ENCODE data around the gene KRTAP6-1.

Gene KRTAP6-1, protein sequence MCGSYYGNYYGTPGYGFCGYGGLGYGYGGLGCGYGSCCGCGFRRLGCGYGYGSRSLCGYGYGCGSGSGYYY

DNA sequence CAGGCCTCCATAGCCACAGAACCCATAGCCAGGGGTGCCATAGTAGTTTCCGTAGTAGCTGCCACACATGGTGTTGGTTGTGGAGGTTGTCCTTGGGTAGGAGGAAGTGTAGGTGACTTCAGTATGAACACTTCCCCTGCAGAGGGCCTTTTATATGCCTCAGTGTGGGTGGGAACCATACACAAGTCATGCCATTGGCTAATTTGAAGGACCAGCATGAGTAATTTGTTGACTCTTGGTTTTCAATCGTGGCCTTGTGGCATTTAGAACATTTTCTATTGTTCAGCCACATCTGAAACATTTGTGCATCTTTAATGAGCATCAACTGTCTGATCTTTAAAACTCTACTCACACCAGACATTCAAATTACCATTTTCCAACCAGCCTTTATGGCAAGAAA lies at the start of gene KRTAP6-1:
Gene KRTAP6-1, minus strand, starts transcription at position 95 of the 400 bp plus-strand sequence. Its CDS starts 26 bp downstream, at position 69.
- DNase-seq: no peak

DNA sequence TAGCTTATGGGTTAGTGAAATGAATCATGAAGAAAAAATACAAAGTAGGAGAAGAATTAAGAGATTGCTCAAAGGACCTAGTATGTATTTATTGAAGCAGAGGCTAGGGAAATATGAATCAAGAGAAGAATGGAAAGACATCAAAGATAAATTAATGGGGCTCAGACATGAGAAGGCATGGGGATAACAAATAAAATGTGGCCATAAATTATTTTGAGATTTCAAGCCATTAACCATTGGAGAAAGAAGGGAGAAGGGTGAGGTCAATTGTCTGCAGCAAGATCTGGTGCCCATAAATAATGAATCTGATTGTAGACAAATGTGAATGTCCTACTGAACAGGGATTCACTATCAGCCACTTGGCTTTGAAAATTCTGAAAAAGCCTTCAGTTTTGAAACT lies 39.2 kb upstream of the KRTAP6-1 start:
- no peak for DNase-seq

DNA sequence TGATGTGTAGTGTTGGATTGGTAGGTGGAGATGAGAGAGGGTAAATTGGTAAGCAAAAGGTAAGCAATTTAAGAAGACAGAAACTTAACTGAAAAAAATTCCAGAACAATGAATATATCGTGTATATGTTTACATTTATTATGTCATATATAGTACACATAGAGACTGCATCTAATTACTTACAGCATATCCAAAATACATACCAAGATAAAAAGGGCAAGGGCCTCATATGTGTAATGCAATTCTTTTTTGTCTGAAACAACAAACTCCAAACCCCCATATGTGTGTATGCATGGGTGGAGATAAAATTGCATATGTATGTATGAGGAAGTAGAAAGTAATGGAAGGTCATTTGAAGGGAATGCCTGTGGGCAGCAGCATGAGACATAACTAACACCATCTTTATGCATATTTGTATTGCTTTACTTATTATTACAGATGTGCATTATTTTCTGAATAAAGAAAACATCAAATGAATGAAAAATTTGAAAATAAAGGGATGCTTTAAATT lies 33.2 kb upstream of the KRTAP6-1 start:
- DNase-seq: no peak

DNA sequence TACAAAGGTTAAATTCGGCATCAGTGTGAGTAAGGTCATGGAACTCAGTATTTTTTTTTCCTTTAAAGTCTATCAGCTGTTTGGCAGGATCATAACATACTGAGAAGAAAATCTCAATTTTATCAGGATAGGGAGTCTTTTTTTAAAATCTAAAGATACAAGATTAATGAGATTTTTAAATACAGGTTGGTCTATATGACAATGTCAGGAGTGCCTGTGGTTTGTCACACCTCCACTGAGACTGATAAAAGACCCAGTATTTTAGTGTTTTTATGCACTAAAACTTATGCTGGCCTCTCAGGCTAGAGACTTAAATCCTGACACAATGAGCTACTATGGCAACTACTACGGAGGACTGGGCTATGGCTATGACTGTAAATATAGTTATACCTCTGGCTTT lies 28.8 kb upstream of the KRTAP6-1 start, which contains the start of gene KRTAP20-3:
Gene KRTAP20-3, plus strand, starts transcription at position 301 of the 400 bp plus-strand sequence.
- DNase-seq: no peak

DNA sequence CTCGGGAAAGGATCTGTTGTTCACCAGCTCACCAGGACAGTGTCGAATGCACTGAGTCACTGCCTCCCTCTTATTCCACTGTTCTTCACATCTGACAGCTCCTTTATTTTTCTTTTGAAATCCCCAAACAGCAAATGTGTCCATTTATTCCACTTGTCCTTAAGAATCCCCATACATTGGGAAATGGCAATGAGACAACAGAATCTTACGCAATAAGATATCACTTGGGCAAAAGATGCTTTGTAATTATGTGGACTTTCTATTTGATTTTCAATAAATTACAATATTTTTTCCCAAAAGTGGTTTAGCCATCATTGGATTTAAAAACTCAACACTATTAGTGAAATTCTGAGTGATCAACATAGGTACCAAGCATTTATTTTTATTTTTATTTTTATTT lies 25.0 kb upstream of the KRTAP6-1 start:
- DNase-seq: no peak

DNA sequence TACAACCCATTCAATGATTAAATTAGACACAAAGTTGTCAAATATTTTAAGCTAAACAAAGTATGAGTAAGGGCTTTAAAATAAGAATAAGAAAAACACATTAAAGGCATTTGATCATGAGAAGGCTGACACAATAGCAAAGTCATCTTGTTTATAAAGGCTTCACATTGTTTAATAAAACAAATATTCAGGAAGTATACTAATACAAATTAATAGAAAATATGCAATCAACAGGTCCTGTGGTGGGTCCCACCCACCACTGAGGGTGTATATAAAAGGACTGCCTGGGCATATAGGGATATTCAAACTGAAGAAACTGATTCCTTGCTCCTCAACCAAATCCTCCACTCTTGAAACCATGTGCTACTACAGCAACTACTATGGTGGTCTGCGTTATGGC lies 21.2 kb upstream of the KRTAP6-1 start, which contains the start of gene KRTAP20-2:
Gene KRTAP20-2, plus strand, starts transcription at position 301 of the 400 bp plus-strand sequence. Its CDS starts 58 bp downstream, at position 359.
- DNase-seq: no peak

DNA sequence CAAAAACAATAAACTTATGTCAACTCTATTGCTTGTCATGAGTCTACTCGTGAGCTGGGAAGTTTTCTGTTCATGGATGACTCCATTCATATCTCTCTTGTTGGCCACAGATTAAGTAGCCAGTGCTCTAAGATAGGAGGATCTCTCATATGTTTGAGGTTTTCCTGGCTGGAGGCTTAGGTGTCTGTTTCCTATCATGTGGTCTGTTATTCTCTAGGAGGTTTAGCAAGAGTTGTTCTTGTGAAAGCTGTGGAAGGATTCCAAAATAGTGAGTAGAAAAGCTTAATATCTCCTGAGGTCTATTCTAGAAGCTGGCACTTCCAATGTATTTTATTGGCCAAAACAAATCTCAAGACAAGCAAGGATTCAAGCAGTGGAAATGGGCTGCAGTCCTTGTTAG lies 15.5 kb upstream of the KRTAP6-1 start:
- no peak for DNase-seq

DNA sequence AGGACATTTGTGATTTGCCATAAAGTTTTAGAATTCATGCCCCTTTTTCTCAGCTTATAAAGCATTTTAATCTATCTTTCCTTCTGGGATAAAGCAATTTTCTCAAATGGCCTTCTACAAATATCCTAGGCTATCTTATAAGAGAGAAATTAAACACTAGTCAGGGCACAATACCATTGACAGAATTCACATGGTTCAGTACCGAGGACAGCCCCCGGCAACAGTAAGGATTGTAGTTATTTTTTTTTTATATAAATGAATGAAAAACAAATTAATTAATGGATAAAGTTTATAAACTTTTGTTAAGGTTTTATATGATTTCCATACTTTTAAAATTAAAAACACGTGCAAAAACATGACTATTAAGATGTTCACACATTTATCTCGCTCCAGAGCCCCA lies 14.4 kb upstream of the KRTAP6-1 start:
- no peak for DNase-seq

DNA sequence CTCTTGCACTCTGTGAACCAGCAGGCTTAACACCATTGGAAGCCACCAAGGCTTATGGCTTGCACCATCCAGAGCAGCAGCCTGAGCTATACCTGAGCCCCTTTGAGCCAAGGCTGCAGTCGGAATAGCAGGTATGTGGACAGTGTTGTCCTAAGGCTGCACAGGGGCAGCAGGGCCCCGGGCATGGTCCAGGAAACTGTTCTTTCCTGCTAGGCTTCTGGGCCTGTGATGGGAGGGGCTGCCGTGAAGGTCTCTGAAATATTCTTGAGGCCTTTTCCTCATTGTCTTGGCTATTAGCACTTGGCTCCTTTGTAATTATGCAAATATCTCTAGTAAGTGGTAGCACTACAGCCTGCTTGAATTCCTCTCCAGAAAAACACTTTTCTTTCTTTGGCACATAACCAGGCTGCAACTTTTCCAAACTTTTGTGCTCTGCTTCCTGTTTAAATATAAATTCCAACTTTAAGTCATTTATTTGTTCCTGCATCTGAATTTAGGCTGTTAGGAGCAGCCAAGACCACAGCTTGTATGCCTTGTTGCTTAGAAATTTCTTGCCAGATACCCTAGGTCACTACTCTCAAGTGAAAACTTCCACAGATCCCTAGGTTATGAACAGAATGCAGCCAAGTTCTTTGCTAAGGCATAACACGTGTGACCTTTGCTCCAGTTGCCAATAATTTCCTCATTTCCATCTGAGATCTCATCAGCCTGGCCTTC lies 11.9 kb upstream of the KRTAP6-1 start:
- no peak for DNase-seq

DNA sequence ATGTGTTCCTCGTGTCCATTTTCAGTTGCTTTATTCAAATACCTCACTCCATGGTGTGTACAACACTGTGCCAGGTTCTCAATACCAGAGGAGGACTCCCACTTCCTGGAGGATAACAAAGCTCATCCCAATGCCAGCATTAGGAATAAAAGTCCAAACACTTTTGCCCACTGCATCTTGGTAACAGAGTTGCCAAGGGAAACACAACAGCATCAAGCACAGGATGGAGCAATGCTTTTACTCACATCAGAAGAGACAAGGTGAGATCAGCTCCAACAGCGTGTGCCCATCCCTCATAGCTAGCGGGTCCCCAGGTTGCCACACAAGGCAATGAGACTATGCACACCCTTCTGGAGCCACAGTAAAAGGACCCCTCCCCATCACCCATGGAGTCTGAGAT lies 9.6 kb upstream of the KRTAP6-1 start:
- no peak for DNase-seq

DNA sequence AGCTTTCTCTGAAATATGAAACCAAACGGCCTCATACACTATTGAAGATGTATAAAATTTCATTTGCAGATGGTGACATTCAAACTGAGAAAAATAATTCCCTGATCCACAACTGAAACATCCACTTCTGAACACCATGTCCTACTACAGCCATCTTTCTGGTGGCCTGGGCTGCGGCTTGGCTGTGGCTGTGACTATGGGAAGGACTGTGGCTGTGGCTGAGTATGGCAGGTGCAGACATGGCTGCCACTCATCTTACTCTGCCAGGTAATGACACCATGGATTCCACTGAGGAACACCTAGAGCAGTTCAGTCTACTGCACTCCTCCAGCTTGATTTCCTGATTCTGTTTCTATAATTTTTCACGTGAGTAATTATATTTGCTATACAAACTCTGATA lies 6.8 kb upstream of the KRTAP6-1 start, which contains the start of gene KRTAP20-4:
Gene KRTAP20-4, plus strand, starts transcription at position 106 of the 400 bp plus-strand sequence.
- DNase-seq: no peak

DNA sequence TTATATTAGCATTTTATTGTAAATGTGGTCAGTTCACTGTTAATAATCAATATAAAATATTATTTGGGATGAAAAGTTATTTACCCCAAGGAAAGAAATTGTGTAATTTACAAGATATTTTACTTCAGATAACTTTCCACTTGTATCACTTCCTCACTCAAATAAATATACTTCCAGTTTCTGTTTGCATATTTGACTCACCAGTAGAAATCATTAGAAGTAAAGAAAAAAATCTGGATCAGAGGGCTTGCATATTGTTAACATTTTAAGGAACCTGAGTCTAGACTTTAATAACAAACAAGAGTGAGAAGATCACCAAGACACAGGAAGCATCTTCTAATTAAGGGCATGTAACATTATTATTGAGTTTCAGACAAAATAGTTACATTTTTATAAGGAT lies 6.3 kb upstream of the KRTAP6-1 start:
- no peak for DNase-seq

DNA sequence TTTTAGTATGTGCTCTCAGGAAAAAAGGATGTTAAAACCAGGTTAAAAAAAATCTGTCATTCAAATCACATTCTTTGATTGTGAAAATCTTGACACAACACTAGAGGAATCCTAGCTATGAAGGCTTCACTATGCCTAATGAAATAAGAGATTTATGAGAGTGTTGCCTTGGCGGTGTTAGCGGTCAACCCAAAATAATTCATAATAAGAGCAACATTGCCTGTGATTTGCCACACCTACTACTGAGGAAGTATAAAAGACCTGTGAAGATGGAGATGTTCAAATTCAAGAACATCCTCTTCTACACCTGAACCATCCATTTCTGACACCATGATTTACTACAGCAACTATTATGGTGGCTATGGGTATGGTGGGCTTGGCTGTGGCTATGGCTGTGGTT lies 2.4 kb upstream of the KRTAP6-1 start, which contains the start of gene KRTAP20-1:
Gene KRTAP20-1, plus strand, starts transcription at position 301 of the 400 bp plus-strand sequence. Its CDS starts 30 bp downstream, at position 331.
- no peak for DNase-seq

DNA sequence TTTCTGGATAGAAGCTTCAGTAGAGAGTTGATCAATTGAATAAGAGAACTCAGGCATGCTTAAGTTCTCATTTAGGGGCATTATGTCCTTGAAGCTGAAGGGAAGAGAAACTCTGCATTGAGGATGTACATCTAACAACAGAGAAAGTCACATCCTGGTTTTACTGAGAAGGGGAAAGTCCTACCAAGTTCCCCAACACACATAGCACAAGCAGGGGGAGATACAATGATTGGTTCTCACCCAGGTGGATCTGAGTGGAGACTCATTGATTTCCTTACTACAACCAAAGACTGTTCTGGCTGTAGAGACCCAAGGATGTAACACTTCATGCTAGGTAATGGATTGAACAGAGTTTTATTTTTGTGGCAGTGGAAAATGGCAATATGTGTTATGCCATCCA lies 1.5 kb upstream of the KRTAP6-1 start:
- DNase-seq: no peak

DNA sequence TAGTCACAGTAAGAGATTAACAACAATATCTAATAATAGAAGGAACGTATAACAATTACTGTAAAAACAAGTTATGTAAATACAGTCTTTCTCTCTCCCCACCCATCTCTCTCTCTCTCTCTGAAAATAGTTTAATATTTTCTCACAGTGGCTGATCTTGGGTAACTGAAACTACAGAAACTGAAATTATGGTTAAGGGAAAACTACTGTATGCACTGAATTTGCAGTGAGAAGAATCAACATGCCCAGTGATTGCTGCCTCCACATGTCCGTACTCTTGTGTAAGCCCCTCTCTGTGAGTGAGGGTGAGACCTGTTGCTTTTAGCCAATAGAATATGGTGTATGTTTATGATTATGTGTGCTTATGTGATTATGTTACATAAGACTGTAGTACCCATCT lies 1.6 kb downstream of the KRTAP6-1 start:
- DNase-seq: no peak

DNA sequence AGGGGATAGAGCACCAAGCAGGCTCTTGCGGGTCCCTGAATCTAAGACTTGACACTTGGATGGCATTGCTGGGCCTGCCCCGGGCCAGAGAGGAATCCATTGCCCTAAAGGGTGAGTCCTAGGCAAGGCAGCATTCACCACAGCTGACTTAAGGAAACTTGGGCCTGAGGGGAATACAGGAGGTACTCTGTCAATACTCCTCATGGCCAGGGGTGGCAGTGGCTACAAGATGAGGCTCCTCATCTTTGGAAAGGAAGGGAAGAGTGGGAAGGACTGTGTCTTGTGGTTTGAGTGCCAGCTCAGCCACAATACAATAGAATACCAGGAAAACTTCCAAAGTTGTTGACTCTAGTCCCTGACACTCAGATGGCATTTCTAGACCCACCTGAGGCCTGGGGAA lies 7.8 kb downstream of the KRTAP6-1 start:
- no peak for DNase-seq

DNA sequence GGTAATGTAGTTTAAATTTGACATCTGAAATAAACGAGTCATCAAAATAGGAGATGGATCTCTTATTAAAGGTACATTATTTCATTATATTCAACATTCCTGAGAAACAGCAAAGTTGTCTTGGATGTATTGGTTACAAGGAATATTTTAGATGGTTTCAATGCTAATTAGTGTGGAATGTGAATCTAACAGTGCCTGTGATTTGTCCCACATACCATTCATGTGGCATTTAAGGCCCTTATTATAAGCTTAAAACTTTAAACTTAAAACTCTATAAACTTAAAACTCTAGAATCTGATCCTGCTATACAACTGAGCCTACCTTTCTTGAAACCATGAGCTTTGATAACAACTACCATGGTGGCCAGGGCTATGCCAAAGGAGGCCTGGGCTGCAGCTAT lies 12.9 kb downstream of the KRTAP6-1 start, which contains the start of gene KRTAP22-1:
Gene KRTAP22-1, plus strand, starts transcription at position 301 of the 400 bp plus-strand sequence.
- no peak for DNase-seq

DNA sequence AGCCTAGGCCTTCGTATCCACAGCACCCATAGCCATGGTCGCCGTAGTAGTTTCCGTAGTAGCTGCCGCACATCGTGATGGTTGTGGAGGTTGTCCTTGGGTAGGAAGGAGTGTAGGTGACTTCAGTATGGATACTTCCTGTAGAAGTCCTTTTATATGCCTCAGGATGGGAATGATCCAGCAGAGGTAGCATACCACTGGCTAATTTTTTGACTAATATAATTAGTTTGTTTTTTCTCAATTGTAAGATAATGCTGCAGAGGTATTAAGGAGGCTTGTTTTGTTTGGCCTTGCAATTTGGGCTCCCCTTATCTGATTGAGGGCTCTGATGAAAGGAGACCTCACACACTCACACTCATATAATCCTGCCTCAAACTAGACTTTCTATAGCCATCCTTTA lies 14.9 kb downstream of the KRTAP6-1 start, which contains the start of gene KRTAP6-2:
Gene KRTAP6-2, minus strand, starts transcription at position 101 of the 400 bp plus-strand sequence. Its CDS starts 28 bp downstream, at position 73.
- DNase-seq: no peak

DNA sequence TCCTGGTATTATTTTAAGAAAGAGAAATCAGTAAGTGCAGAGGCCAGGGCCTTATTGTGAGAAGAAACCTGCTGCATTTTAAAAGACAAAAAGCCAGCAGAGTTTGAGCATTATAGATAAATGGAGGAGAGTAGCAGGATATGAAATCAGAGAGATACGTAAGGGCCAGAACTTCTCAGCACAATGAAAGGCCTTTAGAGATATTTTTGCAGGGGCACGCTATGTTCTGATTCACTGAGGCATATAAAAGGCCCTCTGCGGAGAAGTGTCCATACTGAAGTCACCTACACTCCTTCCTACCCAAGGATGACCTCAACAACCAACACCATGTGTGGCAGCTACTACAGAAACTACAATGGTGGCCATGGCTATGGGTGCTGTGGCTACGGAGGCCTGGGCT lies 21.6 kb downstream of the KRTAP6-1 start, which contains the start of gene KRTAP6-3:
Gene KRTAP6-3, plus strand, starts transcription at position 301 of the 400 bp plus-strand sequence. Its CDS starts 6 bp downstream, at position 307.
- no peak for DNase-seq

DNA sequence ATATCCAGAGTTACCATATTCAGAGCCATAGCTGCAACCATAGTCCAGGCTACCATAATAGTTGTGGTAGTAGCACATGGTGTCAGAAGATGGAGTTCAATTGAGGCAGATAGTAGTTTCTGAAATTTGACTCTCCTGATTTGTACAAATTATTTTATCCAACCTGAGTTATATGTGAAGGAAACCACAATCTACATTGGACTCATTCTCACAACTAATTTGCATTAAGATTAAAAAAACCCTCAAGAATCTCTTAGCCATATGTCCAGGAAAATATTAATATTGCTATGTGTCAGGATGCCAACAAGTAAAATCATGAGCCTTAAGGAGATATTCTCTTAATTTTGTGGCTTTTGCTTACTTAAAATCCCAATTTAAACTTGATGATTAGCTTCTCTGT lies 23.4 kb downstream of the KRTAP6-1 start, which contains the start of gene KRTAP22-2:
Gene KRTAP22-2, minus strand, starts transcription at position 101 of the 400 bp plus-strand sequence.
- no peak for DNase-seq

DNA sequence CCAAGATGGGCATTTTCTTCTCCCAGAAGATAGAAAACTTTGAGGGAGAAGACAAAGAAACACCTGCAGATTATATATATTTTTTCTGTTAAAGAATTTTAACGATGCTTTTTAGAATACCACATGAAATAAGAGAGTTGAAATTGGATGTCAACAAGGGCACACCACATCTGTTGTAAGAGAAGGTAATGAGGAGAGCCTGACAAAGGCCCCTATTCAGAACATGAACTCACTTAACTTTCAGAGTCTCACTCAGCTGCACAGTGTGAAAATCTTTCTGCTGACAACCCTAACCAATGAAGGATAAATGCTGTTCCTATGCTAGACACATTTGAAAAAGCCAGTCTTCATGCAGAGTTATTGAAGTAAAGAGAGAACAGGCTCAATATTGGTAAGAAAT lies 30.9 kb downstream of the KRTAP6-1 start:
- no peak for DNase-seq

DNA sequence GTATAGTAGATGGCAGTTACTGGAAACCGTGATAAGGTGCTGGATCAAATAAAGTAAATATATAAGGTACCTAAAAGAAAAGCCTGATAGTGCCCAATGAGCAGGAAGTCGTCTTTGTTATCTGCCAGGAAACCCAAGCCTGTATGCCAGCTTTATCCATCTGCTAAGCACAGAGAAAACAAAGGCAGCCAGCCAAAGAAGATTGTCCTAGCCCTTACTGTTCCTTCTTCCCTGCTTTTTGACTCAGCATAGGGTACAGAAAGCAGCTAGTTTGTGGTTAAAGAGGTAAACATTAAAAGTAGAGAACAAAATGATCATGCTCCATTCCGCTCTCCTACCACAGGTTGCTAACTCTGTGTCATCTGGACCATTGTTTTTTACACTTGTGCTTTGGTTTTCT lies 33.6 kb downstream of the KRTAP6-1 start:
- DNase-seq: no peak

DNA sequence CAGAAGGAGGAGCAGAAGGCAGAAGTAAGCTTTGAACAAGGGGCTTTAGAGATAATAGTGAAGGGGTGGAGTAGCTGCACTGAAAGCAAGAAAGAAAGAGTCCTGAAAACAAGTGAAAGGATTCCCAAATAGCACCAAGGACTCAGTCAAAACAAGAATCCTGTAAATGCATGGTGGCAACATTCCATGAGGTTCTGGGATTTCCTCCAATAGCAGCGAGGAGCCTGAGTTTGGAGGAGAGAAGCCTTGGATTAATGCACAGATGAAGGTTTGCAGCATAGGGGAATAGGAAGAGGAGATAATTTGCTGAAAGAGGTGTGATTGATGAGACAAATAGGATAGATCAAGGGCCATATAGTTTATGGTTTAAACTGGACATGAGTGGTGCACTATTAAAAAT lies 34.4 kb downstream of the KRTAP6-1 start:
- DNase-seq: no peak

DNA sequence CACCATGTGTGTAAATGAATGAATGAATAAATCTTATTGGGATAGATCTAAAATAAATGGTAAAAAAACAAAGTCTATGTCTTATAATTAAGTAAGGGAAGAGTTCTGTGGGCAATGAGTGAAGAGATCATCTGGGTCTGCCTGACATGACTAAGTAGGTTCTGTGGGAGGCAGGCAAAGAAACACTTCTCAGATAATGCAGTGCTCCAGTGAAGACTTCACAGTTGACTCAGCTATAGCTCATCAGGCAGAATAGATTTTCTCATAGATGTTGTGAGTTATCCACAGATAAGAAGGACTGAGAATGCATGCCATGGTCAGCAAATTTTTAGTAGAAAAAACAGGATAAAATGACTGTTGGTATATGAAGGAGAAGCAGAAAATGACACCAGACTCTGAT lies 36.0 kb downstream of the KRTAP6-1 start:
- DNase-seq: no peak

All from NCI-H1436 (cell line).